Inflammatory macrophage (primary cell): Measurements from ENCODE around the gene ITGB6.

Experiments used
- DNase-seq, 2 donors: peaks; one replicate each; pipeline ENCODE4 v3.0.0-alpha.2; 2020 to 2022
- total RNA-seq, 18 experiments: gene quantifications; one replicate each; lab custom pipeline; 2026; ENCODE audit warnings: mixed read lengths in 6 of 18, inconsistent platforms in 2 of 18; lab: John Stamatoyannopoulos, UW

The ITGB6 gene
- 0 to 0.20 (median 0) reads per million in 18 experiments for total RNA-seq

DNA sequence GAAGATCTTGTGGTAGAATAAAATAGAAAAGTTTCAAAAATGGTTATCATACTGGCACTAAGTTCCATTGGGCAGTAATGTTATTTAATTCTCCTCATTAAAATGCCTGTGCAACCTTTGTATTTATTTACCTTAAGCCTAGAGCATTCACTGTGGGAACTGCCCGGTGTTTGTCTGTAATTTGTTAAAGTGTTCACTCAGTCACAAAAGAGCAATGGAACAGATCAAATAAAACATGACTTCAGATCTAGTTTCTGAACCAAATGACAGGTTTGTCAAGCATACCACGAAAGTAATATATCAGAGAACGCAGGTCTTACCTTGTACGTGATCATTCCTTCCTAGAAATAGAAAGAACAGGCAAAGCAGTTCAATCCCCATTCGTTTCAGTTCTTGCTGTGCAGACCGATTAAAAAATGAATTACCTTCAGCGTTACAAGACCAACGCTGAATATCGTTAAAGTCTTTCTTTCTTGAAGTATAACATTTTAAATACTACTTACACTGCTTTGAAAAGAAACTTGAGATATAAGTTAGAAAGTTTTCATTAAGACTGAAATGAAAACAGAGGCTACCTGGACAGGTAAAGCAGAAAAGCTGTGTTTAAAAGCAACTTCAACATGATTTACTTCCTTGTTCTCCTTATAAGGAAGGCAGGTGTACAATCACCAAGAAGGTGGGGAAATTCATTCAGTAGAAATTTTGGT is at the start of gene ITGB6:
Gene ITGB6 (minus strand): TSS at position 590 of the 707 bp plus-strand sequence. CDS start 209 bp downstream, at position 381.
- DNase-seq, result no peak

GRCh38 chr2:160247296-160248035 is 47.4 kb upstream of the ITGB6 start:
- no peak for DNase-seq

GRCh38 chr2:160246356-160246755 is 46.3 kb upstream of the ITGB6 start:
- no peak for DNase-seq

GRCh38 chr2:160245614-160246155 is 45.6 kb upstream of the ITGB6 start:
- peak; percentile 47 to 48 for DNase-seq

GRCh38 chr2:160242893-160243564 is 43.0 kb upstream of the ITGB6 start:
- DNase-seq, result no peak

- DNase-seq, result peak; percentile 76 to 81
These were observed 41.4 kb upstream of the ITGB6 start for GRCh38 chr2:160241251-160242137.

GRCh38 chr2:160239436-160239835 is 39.4 kb upstream of the ITGB6 start:
- DNase-seq, result no peak

GRCh38 chr2:160238392-160238791 is 38.3 kb upstream of the ITGB6 start:
- no peak for DNase-seq

GRCh38 chr2:160232905-160233475 is 32.9 kb upstream of the ITGB6 start:
- DNase-seq, result no peak

DNA sequence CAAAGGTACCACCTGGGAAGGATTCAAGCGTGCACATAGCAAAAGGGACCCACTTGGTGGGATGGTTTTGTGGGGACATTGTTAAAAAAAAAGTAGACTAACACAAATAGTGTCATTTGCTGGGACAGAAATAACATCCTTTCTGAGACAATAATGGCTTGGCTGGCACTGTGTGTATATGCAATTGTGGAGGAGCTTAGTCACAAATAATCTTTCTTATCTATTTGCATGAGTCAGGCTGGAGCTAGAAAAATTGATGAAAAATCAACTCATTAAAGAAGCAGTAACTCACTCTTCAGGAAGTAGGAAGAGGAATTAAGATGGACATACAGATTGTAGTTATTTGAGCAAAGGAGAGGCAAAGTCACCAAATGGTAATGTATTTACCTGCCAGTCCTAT is 29.5 kb upstream of the ITGB6 start:
- DNase-seq, result no peak

DNA sequence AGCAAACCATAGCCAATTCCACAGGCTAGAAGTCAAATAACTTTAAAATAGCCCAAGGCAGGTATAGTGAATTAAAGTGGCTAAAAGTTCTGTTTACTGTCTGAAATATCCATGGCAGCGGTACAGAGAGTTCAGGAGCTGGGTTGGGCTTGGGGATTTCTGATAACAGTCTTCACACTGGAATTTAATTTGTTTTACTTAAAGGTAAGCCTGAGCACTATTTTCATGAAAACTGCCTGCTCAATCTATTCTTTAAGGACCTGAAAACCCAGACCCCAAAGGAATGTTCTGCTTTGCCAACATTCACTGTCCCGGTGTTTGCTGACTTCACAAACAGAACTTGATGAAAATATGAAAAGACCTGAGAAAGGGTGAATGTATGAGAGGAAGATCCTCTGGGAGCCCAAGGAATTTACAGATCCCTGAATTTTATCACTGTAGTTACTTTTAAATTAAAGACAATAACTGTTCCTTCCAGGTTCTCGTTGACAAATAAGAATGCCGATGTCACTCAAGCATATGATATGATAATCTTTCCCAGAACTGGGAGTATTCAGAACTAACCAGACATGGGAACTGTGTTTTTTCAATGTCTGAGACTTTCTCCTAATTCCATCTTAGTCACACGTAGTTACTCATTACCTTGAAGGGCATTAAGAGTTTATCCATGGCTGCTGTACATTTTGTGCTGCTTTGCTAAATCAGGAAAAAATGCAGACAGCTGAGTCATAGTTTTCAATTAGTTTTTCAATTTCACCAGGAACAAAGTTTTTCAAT is 28.3 kb upstream of the ITGB6 start:
- DNase-seq, result no peak

DNA sequence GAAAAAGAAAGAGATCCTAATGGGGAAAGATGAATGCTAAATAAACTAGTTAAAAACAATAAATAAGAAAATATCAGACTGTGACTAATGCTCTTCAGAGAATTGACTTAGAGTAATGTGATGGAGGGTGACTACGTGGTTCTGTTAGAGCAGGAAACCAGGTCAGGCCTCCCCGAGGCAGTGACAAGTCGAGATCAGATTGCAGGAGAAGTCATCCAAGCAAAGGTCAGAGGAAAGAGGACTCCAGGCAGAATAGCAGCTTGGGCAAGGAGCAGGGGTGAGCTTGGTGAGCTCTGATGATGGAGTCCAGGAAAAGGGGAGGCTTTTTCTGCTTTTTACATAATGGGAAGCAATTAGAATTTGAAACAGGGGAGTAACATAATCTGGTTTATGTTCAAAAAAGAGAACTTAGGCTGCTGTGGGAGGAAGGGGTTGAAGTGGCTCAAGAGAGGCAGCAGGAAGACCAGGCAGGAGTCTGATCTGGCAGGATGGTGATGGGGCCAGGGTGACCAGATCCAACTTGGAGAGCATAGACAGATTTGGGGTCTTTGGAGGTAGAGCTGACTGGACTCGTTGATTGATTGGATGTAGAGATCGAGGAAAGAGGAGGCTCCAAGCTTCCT is 27.3 kb upstream of the ITGB6 start:
- DNase-seq, result peak; percentile 35 to 45

DNA sequence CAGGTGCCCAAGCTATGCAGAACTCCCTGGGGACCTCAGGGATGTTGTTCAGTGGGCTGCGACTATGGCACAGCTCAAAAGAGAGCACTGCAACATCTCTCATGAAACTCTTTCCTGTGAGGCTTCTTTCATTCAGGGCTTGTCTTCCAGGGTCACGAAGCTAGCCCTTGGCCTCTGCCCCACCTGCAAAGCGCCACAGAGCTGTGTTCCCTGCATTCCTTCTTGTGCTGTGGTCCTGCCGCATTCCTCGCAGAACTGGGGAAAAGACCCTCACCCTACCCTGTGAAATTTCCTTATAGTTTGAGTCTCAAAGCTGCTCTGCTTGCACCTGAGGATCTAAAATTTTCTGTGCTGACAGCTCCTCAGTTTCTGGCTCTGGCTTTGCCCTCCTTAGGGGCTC is 26.3 kb upstream of the ITGB6 start:
- no peak for DNase-seq

- no peak for DNase-seq
These were observed 25.6 kb upstream of the ITGB6 start for GRCh38 chr2:160225722-160226121.

DNA sequence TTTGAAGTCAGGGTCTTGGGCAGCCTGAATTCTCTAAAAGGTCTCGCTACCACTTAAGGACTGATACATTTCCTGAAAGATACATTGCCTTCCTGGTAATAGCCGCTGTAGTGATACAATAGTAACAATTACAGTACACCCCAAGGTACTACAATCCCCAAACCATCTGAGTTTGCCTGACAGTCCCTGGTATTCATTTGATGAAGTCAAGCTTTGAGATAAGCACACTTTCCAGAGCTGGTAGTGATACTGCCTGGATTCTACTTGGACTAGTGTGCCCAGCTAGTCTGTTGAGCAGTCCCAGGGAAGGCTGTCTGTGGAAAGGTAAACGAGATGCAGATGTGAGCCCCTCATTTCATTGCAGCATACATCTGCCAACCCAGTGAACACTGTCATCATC is 24.4 kb upstream of the ITGB6 start:
- no peak for DNase-seq

- DNase-seq, result peak; percentile 15 to 68
These were observed 24.0 kb upstream of the ITGB6 start for GRCh38 chr2:160224060-160224459.

GRCh38 chr2:160223560-160223959 is 23.5 kb upstream of the ITGB6 start:
- DNase-seq, result no peak

DNA sequence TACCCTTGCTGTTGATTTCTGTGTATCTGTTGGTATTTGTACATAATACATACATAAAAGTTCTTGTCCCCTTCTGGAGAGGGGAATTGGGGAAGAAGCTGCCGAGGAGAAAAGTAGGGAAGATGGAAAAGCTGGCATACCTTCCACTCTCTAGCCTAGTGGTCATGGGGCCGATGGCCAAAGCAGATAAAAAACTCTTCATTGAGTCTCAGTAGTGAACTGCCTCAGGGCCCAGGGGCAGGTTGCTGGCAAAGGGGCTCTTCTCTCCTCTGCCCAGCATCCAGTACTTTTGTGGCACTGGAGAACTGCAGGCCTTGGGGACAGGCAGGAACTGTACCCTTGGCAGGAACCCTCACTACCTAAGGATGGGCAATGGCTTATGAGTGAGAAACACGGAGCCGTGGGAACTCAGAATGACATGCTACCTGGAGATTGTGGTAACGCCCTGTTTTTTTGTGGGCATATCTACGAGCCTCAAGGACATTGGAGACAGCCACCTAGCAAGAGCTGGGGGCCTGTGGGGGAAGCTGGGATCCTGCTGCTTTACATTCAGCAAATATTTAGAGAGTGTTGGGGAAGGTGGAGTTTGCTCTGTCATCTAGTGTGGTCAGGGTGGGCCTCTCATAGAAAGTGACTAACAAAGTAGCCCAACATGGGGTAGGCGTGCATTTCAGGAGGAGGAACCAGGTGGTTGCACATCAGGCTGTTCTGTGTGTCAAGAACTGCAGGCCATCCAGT is 22.6 kb upstream of the ITGB6 start:
- DNase-seq, result no peak

GRCh38 chr2:160221391-160222276 is 21.6 kb upstream of the ITGB6 start:
- no peak for DNase-seq
